Fibroblast of skin of back (primary cell): ENCODE measurements around the gene PCDHA10.
"Not testable (repeated sequence)": the region's sequence is repeated elsewhere in the genome, so short reads cannot be mapped to it uniquely, and the experiment has no call there.

Experiments used
- DNase-seq: peaks from one replicate; pipeline ENCODE4 v3.0.0-alpha.2; 2013

Gene PCDHA10

GRCh38 chr5:140842798-140843733 lies 12.6 kb upstream of the PCDHA10 start:
- DNase-seq = no peak

- not testable (repeated sequence) for DNase-seq
These were observed 7.3 kb upstream of the PCDHA10 start, which contains the start of gene PCDHA9 for GRCh38 chr5:140848139-140849102. Gene PCDHA9, plus strand, starts transcription at chr5:140848382. Its CDS starts 114 bp downstream, at chr5:140848496.

GRCh38 chr5:140849831-140850634 lies 5.7 kb upstream of the PCDHA10 start:
- DNase-seq = not testable (repeated sequence)

GRCh38 chr5:140857177-140857986 lies 1.7 kb downstream of the PCDHA10 start:
- DNase-seq = no peak

- no peak for DNase-seq
These were observed 2.2 kb downstream of the PCDHA10 start for GRCh38 chr5:140857987-140858240.

GRCh38 chr5:140862441-140863295 lies 7.0 kb downstream of the PCDHA10 start:
- no peak for DNase-seq

- DNase-seq = peak; percentile 8
These were observed 13.2 kb downstream of the PCDHA10 start, which contains the start of gene PCDHA11 for GRCh38 chr5:140868721-140869554. Gene PCDHA11, plus strand, starts transcription at chr5:140868957. Its CDS starts 147 bp downstream, at chr5:140869104.

GRCh38 chr5:140869555-140869886 lies 13.8 kb downstream of the PCDHA10 start:
- DNase-seq = no peak

GRCh38 chr5:140870221-140871201 lies 14.8 kb downstream of the PCDHA10 start:
- no peak for DNase-seq

GRCh38 chr5:140875085-140876065 lies 19.7 kb downstream of the PCDHA10 start, which contains the start of gene PCDHA12:
Gene PCDHA12, plus strand, starts transcription at chr5:140875308. Its CDS starts 165 bp downstream, at chr5:140875473.
- DNase-seq = no peak

- not testable (repeated sequence) for DNase-seq
These were observed 21.0 kb downstream of the PCDHA10 start for GRCh38 chr5:140876541-140877261.

- no peak for DNase-seq
These were observed 21.5 kb downstream of the PCDHA10 start for GRCh38 chr5:140877262-140877581.

GRCh38 chr5:140881889-140882590 lies 26.3 kb downstream of the PCDHA10 start, which contains the start of gene PCDHA13:
Gene PCDHA13, plus strand, starts transcription at chr5:140882124. Its CDS starts 145 bp downstream, at chr5:140882269.
- DNase-seq = no peak

GRCh38 chr5:140882591-140882899 lies 26.8 kb downstream of the PCDHA10 start:
- DNase-seq = no peak

GRCh38 chr5:140883373-140883772 lies 27.7 kb downstream of the PCDHA10 start:
- no peak for DNase-seq
